Left hindlimb (tissue), 1 donor: ENCODE measurements around the gene XPNPEP2.

ENCODE experiments used
- DNase-seq: peaks from one replicate; pipeline ENCODE4 v3.0.0-alpha.2; 2018

Gene XPNPEP2

DNA sequence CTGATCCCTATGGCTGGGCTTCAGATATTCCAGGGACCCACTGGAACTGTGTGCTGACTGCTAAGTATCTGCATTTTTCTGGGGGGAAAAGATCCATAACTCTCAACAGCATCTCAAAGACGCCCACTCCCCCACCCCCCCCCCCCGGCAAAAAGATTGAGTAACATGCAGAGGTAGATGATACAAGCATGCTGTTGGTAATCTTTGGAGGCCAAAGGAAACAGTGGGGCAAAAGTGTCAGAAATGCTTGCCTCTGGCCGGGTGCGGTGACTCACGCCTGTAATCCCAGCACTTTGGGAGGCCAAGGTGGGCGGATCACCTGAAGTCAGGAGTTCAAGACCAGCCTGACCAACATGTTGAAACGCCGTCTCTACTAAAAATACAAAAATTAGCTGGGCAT lies 12.2 kb downstream of the XPNPEP2 start:
- DNase-seq, result no peak

- no peak for DNase-seq
Measured at GRCh38 chrX:129754056-129755024, 15.6 kb downstream of the XPNPEP2 start.

GRCh38 chrX:129755779-129756650 lies 17.2 kb downstream of the XPNPEP2 start:
- no peak for DNase-seq

- DNase-seq, result peak; percentile 61
Measured at GRCh38 chrX:129759576-129760061, 20.8 kb downstream of the XPNPEP2 start.

DNA sequence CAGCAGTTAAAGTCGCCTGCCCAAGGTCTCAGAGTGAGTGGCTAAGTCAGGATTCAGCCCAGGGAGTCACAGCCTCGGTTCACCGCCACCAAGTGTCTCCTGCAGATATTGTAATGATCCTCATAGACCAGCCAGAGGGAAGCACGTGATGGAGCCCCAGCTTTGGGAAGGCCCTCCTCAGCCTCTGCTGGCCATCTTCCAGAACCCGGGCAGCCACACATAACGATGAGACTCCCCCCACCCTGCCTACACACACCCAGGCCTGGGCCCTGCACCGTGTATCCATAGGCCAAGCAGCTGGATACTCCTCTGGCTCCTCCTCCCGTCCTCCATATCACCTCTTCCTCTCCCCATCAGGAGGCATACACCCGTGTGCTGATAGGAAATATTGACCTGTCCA lies 21.4 kb downstream of the XPNPEP2 start:
- no peak for DNase-seq

DNA sequence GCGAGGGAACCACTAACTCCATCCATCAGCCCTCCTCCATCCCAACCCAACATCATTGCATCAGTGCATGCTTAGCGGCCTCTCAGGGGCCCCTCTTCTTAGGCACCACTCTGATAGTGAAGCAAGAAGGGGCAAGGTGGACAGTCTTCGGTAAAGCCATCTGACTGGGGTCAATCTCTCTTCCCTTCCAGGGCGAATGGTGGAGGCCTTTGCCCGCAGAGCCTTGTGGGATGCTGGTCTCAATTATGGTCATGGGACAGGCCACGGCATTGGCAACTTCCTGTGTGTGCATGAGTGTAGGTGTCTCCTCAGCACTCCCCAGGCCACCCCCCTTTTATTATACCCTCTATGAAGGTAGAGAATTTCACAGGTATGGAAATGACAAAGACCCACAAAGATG lies 22.2 kb downstream of the XPNPEP2 start:
- no peak for DNase-seq

DNA sequence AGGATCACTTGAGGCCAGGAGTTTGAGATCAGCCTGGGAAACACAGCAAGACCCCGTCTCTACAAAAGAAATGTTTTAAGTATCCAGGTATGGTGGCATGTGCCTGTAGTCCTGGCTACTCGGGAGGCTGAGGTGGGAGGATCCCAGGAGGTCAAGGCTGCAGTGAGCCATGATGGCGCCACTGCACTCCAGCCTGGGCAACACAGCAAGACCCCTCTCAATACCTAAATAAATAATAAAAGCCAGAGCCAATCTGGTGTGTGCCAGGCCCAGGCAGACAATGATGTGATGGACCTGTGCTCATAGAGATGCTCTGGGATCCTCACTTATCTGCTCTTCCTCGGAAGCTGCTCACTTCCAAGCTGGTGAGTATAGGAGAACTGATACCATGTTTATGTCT lies 22.8 kb downstream of the XPNPEP2 start:
- no peak for DNase-seq

DNA sequence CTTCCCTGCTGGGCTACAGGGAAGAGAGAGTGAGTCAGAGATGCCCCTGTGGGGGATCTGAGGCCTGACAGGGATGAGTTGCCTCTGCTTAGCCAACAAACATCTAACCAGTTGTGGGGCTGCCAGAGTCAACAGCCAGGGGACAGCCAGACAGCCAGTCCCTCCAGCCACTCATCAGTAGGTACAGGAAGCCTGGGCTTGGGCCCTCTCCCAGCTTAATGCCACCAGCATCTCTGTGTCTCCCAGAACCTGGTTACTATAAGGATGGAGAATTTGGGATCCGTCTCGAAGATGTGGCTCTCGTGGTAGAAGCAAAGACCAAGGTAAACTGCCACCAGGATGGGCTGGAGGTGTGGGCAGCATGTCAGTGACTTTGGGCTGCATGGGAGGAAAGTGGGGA lies 23.7 kb downstream of the XPNPEP2 start:
- no peak for DNase-seq

- DNase-seq, result no peak
Measured at GRCh38 chrX:129763666-129764065, 24.9 kb downstream of the XPNPEP2 start.

GRCh38 chrX:129768186-129768585 lies 29.4 kb downstream of the XPNPEP2 start:
- no peak for DNase-seq

DNA sequence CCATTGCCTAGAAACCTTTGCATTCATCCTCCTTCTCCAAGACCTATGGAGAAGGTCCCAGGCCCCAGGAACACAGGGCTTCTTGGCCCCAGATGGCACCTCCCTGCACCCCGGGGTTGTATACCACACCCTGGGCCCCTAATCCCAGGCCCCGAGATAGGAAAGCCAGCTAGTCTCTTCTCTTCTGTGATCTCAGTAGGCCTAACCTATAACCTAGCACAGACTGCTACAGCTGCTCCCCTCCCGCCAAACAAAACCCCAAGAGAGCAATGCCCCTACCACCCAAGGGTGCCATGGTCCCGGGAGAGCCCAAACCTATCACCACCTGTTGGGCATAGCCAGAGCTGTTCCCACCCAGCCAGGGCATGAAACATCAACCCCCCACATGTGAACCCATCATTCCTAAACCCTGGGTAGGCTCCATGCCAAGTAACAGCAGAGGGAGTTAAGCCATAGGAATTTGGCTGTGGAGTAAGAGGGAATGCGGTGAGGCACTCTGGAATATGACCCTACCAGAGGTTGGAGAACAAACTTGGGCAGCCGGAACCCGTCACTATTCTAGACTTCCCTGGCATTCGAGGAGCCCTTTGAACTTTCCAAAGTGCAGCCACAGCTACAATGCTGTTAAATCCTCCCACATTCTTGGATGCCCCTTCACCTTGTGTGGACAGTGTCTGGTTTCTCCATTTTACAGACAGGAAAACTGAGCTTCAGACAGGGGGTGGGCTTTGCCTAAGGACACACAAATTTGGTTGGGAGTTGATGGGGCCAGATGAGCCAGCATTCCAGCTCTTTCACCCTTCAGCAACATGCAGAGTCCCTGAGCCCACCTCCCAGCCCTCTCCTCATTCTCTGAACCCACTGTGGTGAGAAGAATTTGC lies 30.0 kb downstream of the XPNPEP2 start:
- no peak for DNase-seq

DNA sequence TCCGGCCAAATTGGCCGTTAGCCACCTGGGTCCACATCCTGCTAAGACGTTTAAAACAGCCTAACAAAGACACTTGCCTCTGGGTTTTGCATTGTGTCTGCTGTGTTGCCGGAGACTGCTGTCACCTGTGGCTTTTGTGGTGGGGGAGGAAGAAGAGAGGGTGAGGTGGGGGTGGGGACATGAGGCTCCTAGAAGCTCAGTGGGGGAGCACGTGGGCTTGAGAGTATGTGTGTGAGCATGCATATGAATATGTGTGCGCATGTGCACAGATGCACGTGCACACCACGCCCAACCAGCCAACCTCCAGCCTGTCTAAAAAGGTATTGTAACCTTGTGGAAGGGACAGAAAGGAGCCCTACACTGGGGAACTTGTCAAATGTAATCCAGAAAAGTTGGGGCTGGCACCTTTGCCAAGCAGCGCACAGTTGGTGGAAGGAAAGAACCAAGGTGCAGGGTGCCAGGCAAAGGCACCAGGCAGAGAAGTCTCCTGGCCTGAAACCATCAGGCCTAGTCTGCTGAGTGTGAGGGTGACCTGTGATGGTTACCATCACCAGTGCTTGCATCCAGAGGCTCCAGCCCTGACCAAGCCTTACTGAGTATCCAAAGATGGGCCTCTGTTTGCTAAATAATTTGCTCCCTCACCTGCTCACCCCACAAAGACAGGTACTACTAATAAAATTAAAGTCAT lies 30.8 kb downstream of the XPNPEP2 start:
- no peak for DNase-seq

DNA sequence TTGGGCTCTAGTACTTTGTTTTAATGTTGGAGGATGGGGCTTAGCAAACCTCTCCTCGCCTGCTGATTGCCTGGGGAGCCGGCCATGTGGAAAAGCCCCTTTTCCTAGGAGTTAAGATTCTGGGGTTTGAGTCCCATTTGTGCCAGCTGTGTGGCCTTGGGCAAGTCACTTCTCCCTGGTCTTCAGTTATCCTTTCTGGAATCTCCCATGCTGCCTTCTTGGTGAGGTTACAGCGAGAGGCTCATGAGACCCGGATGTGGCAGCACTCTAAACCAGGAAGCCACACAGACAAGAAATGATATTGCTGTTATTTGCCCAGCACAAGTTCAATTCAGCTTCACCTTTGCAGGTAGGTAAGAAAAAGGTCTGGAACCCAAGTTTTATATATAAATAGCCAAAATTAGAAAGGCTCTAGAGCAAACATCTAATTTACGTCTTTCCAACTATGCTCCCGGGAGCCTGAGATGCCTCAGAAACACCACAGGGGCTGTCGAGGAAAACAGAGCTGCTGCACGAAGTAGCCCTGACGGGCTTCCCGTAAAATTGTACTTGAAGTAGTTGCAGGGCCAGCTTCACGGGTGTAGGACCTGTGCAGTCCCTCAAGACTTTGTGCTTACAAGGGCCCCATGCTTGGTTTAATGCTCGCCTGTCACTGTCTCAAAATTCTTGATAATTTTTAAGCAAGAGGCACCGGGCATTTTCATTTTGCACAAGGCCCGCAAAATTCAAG lies 32.7 kb downstream of the XPNPEP2 start:
- no peak for DNase-seq

DNA sequence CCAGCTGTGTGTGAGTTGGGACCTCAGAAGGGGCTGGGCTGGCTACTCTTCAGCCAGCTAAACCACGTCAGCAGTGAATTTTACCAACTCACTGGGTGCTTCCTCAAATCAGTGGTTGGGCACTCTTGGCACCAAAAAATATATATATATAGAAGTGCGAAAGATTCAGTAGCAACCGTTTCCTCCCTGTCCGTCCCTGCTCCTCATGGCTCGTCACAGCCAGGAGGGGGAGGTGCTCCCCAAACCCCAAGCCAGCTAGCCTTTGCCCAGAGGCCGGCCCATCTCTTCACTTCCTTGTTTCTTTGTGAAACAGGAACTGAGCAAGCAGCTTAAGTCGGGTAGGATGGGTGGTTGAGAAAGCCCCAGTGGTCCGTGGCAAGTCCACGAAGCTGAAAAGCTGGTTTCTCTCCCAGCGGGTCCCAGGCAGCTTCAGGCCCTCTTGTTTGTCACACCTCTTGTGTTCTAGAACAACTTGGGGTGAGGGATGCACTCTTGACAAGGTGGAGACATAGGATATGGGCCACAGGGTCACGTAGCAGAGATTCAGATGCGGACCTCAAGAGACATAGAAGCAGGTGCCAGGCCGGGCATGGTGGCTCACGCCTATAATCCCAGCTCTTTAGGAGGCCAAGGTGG lies 34.1 kb downstream of the XPNPEP2 start:
- DNase-seq, result peak; percentile 54

GRCh38 chrX:129773649-129774458 lies 35.1 kb downstream of the XPNPEP2 start:
- no peak for DNase-seq

GRCh38 chrX:129777218-129778030 lies 38.6 kb downstream of the XPNPEP2 start:
- no peak for DNase-seq

- DNase-seq, result no peak
Measured at GRCh38 chrX:129779086-129779672, 40.4 kb downstream of the XPNPEP2 start.

DNA sequence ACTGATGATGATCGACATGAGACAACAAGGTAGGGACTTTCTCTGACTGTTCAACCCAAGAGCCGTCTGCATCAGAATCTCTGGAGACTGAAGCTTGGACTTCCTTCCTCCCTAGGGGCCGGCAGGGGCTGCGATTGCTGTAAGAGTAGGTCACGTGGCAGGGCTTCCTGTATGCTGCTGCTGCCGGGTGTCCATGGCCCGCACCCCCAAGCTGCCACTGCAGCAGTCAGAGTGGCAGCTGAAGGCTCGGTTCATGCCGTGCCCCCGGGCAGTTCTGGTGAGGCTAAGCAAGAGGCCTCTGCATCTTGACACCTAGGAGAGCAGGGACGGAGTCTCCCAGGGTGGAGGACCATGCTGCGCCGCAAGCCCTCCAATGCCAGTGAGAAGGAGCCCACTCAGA lies 41.0 kb downstream of the XPNPEP2 start, which contains the start of gene SASH3:
Gene SASH3, plus strand, starts transcription at position 203 of the 400 bp plus-strand sequence. Its CDS starts 149 bp downstream, at position 352.
- DNase-seq, result no peak
